ENCODE results near the gene LCA5. TPM values are rescaled to one million over a fixed set of nuclear protein-coding genes. Genes with fewer than 3 reads are reported as not detected.

LCA5 gene
- total RNA-seq, 1 donor from 2014 or later, result 8.8 TPM

DNA sequence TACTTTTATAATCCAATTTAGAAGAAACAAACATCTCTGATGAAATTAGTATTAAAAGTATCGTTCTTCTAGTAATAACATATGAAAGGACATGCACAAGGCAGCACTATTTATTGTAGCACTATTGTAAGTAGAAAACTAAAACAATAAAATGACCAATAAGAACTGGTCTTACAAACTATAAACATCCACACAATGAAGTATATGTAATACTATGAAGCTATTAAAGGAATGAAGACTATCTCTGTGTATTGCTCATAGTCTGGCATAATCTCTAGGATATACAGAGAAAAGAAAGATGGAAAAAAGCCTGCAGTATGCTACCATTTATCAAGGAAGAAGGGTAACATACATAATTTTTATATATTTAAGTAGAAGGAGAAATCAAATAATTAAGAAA is 16.7 kb downstream of the LCA5 start:
- peaks cover 8% of the 10 kb centered on the region for H3K4me1 Mint-ChIP-seq (ENCODE audit: unreplicated experiment)
- H3K27me3 Mint-ChIP-seq, result no peaks in the 10 kb centered on the region
- H3K27ac Mint-ChIP-seq, result no peak overlapping the region

DNA sequence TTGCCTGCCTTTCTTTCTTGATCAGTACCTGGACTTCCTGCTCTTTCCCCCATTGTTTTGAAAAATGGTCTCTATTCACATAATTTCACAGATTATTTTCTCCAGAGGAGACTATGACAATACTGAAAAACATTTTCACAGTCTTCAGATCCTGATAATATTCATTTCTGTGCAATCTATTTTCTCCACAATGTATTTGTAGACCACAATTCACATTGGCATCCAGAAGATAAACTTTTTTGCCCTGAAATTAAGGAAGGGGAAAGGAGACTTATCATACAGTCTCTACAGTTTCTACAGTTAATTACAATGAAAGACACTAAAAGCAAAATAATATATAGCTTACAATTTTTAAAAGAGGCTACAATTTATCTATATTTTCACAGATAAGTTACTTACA is 18.4 kb downstream of the LCA5 start:
- peaks cover 27% of the 10 kb centered on the region for H3K36me3 Mint-ChIP-seq
- H3K4me3 Mint-ChIP-seq, result no peak overlapping the region
- H3K9me3 Mint-ChIP-seq, result peaks cover 2% of the 10 kb centered on the region
- H3K27me3 Mint-ChIP-seq, result no peaks in the 10 kb centered on the region
- H3K4me1 Mint-ChIP-seq (ENCODE audit: unreplicated experiment), result peaks cover 7% of the 10 kb centered on the region
- no peak for DNase-seq (ENCODE audit: extremely low spot score, unreplicated experiment)
- H3K27ac Mint-ChIP-seq, result no peak overlapping the region
- TF ChIP-seq, protein P1, sequence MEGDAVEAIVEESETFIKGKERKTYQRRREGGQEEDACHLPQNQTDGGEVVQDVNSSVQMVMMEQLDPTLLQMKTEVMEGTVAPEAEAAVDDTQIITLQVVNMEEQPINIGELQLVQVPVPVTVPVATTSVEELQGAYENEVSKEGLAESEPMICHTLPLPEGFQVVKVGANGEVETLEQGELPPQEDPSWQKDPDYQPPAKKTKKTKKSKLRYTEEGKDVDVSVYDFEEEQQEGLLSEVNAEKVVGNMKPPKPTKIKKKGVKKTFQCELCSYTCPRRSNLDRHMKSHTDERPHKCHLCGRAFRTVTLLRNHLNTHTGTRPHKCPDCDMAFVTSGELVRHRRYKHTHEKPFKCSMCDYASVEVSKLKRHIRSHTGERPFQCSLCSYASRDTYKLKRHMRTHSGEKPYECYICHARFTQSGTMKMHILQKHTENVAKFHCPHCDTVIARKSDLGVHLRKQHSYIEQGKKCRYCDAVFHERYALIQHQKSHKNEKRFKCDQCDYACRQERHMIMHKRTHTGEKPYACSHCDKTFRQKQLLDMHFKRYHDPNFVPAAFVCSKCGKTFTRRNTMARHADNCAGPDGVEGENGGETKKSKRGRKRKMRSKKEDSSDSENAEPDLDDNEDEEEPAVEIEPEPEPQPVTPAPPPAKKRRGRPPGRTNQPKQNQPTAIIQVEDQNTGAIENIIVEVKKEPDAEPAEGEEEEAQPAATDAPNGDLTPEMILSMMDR (conservative IDR thresholded peaks at IDR 0.05), result no peak

More for the DNA sequence above, 16.7 kb downstream of the LCA5 start:
- DNase-seq (ENCODE audit: extremely low spot score, unreplicated experiment), result no peak
- Mint-ChIP-seq H3K4me3 (no peak overlapping the region), H3K36me3 (peaks cover 18% of the 10 kb centered on the region), H3K9me3 (peaks cover 6% of the 10 kb centered on the region)
- TF ChIP-seq, protein P1 (conservative IDR thresholded peaks at IDR 0.05), result no peak

DNA sequence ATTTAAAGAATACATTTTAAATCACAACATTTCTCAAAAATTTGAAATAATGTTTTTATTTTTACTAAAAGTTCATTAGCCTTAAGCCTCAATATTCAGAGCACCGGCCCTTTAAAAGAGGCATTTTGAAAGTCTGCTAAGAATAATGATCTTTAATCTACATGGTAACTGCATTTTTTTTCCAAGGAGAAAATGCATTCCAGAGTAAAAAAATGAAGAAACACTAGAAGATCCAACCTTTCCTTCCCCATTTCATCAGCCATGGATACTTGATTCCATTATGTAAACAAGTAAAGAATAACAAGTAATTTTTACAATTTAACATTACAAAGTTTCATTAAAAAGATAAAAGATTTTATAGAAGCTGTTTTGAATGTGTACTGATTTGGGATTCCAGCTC is 21.8 kb downstream of the LCA5 start:
- no peaks in the 10 kb centered on the region for H3K27me3 Mint-ChIP-seq
- H3K36me3 Mint-ChIP-seq, result peaks cover 42% of the 10 kb centered on the region
- peaks cover 7% of the 10 kb centered on the region for H3K4me1 Mint-ChIP-seq (ENCODE audit: unreplicated experiment)
- H3K27ac Mint-ChIP-seq, result no peak overlapping the region
- H3K4me3 Mint-ChIP-seq, result no peak overlapping the region
- H3K9me3 Mint-ChIP-seq, result peaks cover 4% of the 10 kb centered on the region
- DNase-seq (ENCODE audit: extremely low spot score, unreplicated experiment), result no peak
- TF ChIP-seq, protein P1 (conservative IDR thresholded peaks at IDR 0.05), result no peak

DNA sequence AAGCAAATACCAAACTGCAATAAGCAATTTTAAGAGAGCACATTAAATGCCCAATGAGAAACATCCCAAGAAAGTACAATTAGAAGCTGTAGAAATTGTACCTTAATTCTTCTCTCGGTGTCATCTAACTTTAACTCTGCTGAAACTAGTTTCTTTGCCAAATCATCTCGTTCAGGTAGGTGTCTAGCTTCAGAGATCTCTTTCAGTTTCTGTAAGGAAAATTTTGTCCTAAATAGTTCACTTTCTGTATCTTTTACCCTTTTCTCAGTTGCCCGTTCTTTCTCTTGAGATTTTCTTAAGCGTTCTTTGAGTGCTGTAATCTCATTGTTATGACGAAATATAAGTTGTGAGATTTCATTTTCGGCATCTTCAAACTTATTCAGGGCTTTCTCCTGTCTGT is 24.1 kb downstream of the LCA5 start:
- Mint-ChIP-seq H3K4me1 (ENCODE audit: unreplicated experiment) (no peaks in the 10 kb centered on the region), H3K27ac (no peak overlapping the region), H3K9me3 (peaks cover 5% of the 10 kb centered on the region), H3K36me3 (peaks cover 41% of the 10 kb centered on the region), H3K27me3 (no peaks in the 10 kb centered on the region), H3K4me3 (no peak overlapping the region)
- no peak for DNase-seq (ENCODE audit: extremely low spot score, unreplicated experiment)
- TF ChIP-seq, protein P1 (conservative IDR thresholded peaks at IDR 0.05), result no peak

DNA sequence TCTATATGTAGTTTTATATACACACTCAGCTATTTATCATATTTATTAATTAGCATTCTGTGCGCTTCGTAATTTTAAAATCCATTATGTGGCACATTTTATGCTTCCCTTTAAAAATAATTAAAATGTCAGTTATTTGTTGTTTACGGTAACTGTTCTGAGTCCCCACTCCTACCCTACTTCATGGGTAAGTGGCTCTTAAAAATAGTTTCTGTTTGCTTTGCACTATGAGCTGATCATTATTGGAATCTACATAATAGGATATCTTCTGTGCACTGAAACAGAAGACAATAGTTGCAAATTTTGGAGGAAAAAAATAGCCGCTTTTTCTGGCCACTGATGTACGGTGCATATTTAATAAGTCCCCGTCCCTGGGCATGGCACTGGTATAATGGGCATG is 25.2 kb downstream of the LCA5 start:
- no peaks in the 10 kb centered on the region for H3K4me1 Mint-ChIP-seq (ENCODE audit: unreplicated experiment)
- DNase-seq (ENCODE audit: extremely low spot score, unreplicated experiment), result no peak
- H3K9me3 Mint-ChIP-seq, result peaks cover 5% of the 10 kb centered on the region
- H3K27ac Mint-ChIP-seq, result no peak overlapping the region
- TF ChIP-seq, protein P1 (conservative IDR thresholded peaks at IDR 0.05), result no peak
- H3K36me3 Mint-ChIP-seq, result peaks cover 40% of the 10 kb centered on the region
- H3K27me3 Mint-ChIP-seq, result no peaks in the 10 kb centered on the region
- H3K4me3 Mint-ChIP-seq, result no peak overlapping the region

DNA sequence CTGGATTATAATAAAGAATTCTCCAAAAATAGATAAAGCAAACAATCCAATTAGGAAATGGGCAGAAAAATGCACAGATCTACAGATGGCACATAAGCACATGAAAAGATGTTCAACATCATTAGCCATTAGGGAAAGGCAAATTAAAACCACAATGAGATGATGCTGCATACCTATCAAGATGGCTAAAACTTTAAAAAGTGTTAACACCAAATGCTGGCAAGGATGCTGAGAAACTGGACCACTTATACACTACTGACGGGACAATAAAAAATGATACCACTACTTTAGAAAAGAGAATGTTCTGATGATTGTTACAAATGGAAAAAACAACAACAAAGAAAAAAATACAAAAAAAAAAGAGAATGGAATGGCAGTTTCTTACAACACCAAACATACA is 26.5 kb downstream of the LCA5 start:
- Mint-ChIP-seq H3K4me3 (no peak overlapping the region), H3K36me3 (peaks cover 43% of the 10 kb centered on the region), H3K4me1 (ENCODE audit: unreplicated experiment) (no peaks in the 10 kb centered on the region), H3K27me3 (no peaks in the 10 kb centered on the region), H3K9me3 (peaks cover 5% of the 10 kb centered on the region), H3K27ac (no peak overlapping the region)
- DNase-seq (ENCODE audit: extremely low spot score, unreplicated experiment), result no peak
- TF ChIP-seq, protein P1 (conservative IDR thresholded peaks at IDR 0.05), result no peak
